HL-60/S4 (cell line): Measurements from ENCODE around the gene WIPI1.
"Not testable (repeated sequence)": the region's sequence is repeated elsewhere in the genome, so short reads cannot be mapped to it uniquely, and the experiment has no call there.

Experiments used
- in situ Hi-C: fragments of 300-500 bp; cut with MboI; formaldehyde crosslinking; loops from 2 replicates; pipeline ENCODE4 v1.14.3; 2022; ENCODE audit warnings: low sequenced_read_pairs

The WIPI1 gene

GRCh38 chr17:68422821-68423220, 34.5 kb downstream of the WIPI1 start:
- in situ Hi-C loops = no loop called here

- in situ Hi-C loops = no loop called here
These were observed 35.8 kb downstream of the WIPI1 start for GRCh38 chr17:68421486-68421885.

- in situ Hi-C loops = no loop called here
These were observed 37.2 kb downstream of the WIPI1 start for GRCh38 chr17:68420065-68420464.

DNA sequence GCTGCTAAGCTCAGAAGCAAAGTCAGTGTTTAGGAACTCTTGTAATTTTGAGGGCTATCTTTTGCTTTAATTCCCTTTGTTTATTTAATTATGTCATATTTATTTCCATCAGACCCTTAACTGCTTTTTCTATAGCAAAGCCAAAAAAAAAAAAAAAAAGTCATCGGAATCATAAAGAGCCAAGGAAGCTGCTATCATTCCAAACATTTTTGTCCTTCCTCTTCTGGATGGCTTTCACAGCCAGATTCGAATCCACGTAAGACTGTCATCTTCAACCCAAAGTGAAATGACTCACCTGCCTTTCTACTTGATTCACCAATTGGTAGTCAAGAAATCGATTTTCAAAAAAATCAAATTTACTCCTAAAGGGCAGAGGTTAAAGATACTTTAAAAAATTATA, 38.4 kb downstream of the WIPI1 start:
- in situ Hi-C loops = no loop called here

- in situ Hi-C loops = no loop called here
These were observed 40.0 kb downstream of the WIPI1 start for GRCh38 chr17:68417317-68417716.

DNA sequence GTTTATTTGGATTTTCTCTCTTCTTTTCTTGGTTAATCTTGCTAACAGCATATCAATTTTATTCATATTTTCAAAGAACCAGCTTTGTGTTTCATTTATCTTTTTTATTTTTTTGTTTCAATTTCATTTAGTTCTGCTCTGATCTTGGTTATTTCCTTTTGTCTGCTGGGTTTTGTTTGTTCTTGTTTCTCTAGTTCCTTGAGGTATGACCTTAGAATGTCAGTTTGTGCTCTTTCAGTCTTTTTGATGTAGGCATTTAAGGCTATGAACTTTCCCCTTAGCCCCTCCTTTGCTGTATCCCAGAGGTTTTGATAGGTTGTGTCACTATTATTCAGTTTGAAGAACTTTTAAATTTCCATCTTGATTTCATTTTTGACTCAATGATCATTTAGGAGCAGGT, 42.4 kb downstream of the WIPI1 start:
- in situ Hi-C loops = not testable (repeated sequence)

DNA sequence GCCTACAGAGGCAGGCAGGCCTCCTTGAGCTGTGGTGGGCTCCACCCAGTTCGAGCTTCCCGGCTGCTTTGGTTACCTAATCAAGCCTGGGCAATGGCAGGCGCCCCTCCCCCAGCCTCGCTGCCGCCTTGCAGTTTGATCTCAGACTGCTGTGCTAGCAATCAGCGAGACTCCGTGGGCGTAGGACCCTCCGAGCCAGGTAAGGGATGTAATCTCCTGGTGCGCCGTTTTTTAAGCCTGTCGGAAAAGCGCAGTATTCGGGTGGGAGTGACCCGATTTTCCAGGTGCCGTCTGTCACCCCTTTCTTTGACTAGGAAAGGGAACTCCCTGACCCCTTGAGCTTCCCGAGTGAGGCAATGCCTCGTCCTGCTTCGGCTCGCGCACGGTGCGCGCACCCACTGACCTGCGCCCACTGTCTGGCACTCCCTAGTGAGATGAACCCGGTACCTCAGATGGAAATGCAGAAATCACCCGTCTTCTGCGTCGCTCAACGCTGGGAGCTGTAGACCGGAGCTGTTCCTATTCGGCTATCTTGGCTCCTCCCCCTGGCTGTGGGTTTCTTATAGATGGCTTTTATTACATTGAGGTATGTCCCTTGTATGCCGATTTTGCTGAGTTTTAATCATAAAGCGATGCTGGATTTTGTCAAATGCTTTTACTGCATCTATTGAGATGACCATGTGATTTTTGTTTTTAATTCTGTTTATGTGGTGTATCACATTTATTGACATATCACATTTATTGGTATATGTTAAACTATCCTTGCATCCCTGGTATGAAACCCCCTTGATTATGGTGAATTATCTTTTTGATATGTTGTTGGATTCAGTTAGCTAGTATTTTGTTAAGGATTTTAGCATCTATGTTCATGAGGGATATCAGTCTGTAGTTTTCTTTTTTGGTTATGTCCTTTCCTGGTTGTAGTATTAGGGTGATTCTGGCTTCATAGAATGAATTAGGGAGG, 43.4 kb downstream of the WIPI1 start:
- in situ Hi-C loops = not testable (repeated sequence)

DNA sequence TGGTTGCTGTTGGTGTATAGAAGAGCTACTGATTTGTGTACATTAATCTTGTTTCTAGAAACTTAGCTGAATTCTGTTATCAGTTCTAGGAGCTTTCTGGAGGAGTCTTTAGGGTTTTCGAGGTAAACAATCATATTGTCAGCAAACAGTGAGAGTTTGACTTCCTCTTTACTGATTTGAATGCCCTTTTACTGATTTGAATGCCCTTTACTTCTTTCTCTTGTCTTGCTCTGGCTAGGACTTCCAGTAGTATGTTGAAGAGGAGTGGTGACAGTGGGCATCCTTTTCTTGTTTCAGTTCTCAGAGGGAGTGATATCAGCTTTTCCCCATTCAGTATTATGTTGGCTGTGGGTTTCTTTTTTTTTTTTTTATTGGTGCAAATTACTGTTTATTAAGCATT, 49.6 kb downstream of the WIPI1 start:
- in situ Hi-C loops = not testable (repeated sequence)

GRCh38 chr17:68403837-68404236, 53.5 kb downstream of the WIPI1 start:
- in situ Hi-C loops = not testable (repeated sequence)

- in situ Hi-C loops = no loop called here
These were observed 54.2 kb downstream of the WIPI1 start for GRCh38 chr17:68403122-68403521.

DNA sequence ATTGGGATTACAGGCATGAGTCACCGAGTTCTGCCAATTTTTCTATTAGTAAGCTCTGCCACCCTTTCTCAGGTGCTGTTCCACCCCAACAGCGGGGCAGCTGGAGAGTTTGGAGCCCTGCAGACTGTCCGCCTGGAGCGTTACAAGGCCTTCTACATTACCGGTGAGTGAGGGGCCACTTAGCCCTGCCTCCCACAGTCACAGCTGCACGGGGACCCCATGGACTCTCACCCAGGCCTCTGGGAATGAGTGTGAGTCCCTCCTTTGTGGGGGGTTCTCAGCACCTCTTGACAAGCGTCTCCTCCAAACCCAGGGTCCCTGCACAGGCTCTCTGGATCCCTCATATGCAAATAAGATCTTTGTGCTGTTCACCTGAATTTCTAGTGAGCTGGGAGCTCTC, 56.0 kb downstream of the WIPI1 start:
- in situ Hi-C loops = no loop called here

DNA sequence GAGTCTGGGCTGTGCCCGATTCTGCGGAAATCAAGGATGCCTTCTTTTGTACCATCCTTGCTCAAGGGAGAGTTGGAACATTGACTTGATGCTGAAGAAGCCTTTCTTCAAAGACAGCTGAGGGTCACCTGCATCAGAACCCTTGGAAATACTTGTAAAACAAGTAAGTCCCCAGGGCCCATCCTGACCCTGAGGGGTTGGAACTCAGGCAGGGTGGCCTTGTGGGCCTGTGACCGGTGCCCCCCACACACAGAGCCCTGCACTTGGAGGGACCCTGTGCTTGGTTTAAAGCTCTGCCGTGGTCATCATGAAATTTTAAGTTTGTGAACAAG, 56.9 kb downstream of the WIPI1 start:
- in situ Hi-C loops = no loop called here

DNA sequence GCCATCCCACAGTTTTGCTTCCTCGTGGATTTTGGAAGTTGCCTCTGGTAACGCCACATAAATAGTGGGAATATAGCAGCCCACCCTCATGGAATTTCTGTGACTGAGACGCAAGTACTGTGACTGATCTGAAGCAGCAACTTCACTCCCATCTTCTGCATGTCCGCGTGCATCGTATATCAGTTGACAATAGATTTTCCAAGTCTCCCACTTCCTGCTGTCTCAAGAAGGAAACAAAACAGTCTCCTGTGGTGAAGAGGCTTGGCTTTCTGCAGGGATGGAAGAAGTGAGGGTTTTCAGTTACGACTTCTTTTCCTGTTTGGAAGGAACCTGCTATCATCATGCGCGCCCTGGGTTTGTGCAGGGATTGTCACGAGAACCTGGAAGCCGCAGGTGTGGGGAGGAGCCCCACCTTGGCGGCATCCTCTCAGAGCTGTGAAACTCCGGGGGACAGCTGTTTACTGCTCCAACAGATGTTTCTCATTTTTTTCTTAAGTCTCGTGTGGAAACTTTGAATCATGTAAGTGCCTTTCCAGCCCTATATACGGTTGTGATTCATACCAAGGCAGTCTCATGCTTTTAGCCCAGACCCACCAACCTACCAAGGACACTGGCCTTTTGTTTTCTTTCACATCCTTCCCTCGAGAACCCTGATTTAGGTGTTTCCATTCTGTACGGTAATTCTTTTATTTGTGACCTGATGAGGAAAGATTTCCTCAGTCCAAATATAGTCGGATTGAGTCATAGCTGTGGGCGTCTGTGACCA, 57.5 kb downstream of the WIPI1 start:
- in situ Hi-C loops = no loop called here

GRCh38 chr17:68398691-68399637, 58.3 kb downstream of the WIPI1 start:
- in situ Hi-C loops = no loop called here

DNA sequence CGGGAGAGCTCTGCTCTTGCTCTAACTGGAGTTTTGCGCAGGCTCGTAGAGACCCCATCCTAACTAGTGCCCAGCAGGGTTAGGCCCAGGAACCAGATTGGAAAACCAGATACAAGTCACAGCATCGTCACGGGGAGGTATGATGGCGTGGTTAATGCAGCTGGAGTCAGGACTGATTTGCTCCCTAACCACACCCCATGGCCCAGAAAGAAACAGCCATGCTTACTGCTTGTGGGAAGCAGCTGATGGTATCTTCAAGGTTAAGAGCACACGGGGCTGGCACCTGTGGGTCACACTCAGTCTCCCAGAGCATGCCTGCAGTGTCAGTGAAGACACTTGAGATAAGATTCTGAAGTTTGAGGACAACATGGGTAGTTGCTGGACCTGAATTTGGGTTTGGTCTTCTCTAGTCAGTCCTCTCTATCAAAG, 60.2 kb downstream of the WIPI1 start:
- in situ Hi-C loops = no loop called here

DNA sequence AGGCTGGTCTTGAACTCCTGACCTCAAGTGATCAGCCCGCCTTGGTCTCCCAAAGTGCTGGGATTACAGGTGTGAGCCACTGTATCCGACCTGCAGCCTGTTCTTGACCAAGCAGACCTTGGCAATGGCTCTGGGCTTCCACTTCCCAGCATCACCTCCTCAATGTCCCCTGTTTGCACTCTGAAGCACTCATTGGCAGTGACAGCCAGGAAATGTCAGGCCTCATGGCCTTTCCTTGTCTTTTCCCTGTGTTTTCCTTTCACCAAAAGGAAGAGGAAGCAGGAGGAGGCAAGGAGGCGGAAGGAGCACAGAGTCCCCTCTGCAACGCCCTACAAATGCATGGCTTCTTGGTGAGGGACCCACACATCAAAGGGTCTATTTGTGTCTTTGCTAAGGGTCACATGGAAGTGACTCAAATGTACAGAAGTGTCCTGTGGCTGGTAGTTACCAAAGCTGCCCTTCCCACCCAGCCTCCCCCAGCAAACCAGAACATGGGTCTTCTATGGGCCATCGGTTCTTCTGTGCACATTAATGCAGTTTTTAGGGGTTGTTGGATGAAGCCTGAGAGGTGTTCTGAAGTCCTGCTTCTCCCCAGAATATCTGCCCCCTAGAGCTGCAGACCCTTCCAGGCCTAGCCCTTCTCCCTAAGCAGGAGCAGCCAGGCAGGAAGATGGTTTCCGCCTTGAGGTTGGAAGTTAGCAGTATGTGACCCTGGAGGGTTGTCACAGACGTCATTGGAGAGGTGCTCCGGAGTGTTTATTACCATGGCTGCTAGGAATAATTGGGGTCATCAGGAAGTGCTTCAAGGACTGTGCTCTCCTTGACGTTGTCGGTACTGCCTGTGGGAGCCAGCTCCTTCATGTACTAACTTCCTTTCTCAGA, 60.8 kb downstream of the WIPI1 start:
- in situ Hi-C loops = no loop called here

DNA sequence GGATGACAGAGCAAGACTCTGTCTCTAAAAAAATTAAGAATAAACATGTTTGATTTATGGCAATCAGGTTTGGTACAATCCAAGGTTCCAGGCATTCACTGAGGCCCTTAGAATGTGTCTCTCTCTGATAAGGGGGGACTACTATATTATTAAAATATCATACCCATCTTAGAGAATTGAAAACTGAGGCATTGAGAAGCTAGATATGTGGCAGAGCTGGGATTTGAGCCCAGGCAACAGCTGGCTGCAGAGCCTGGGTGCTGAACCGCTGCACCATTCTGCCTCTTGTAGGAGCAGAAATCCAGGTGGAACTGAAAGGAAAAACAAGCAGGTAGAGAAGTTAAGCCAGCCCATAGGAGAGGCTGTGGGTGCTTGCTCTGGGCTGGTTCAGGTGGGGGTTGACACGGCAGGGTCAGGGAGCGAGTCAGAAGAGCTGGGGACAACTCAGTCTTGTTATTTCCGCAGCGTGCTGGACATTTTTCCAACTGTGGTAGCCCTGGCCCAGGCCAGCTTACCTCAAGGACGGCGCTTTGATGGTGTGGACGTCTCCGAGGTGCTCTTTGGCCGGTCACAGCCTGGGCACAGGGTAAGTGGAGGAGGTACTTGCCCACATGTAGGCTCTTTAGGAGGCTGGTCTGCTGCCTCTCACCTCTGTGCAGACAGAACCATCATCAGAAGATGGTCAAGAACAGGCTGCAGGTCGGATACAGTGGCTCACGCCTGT, 62.5 kb downstream of the WIPI1 start:
- in situ Hi-C loops = no loop called here

DNA sequence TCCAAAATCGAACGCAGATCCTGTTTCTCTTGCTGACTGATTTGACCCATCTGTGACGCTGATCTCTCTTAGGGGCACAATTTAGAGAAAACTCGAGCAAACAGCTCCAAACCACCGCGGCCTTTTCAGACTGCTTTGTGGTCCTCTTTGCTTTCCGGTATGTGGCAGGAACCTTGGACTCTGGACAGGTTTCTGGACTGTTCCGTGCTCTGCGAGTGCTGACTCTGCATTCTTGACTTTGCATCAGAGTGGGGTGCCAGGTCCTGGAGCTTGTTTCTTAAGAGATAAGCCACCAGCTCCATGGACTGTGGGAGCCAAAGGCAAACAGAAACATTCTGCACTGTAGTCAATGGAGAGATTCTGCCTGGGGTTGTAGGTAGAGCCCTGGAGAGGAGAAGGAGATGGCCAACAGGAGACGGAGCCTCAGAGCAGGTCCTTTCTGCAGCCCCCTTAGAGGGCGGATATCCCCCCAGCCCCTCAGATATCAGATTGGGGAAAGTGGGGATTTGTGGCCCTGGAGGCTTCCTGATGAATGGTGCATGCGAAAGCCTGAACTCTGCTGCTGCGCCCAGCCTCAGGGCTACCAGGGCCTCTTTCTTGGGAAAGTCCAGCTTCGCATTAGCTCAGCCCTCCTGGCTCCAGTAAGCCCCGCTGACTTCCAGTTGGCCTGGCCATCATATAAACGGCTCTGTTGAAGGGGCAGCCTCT, 65.6 kb downstream of the WIPI1 start:
- in situ Hi-C loops = no loop called here
